ENCODE measurements around the gene SH2D4B.

The SH2D4B gene

DNA sequence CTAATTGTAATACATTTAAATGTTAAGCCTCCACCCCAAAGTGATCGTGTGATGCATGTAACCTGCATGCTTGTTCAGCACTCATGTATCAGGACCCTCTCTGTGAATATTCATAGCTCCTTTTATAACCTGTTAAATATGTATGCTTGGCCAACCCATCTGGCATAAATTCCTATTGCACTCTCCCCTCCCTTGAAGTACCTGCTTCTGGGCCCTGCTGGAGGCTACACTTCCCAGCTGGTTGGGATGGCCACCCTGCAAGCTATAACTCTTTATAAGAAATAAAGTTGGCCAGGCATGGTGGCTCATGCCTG, 149.7 kb downstream of the SH2D4B start:
- DNase-seq (ENCODE audit: low read depth) = no peak
- no peak overlapping the region for H3K4me3 ChIP-seq (ENCODE audit: low read length)
- TF ChIP-seq, protein P1, sequence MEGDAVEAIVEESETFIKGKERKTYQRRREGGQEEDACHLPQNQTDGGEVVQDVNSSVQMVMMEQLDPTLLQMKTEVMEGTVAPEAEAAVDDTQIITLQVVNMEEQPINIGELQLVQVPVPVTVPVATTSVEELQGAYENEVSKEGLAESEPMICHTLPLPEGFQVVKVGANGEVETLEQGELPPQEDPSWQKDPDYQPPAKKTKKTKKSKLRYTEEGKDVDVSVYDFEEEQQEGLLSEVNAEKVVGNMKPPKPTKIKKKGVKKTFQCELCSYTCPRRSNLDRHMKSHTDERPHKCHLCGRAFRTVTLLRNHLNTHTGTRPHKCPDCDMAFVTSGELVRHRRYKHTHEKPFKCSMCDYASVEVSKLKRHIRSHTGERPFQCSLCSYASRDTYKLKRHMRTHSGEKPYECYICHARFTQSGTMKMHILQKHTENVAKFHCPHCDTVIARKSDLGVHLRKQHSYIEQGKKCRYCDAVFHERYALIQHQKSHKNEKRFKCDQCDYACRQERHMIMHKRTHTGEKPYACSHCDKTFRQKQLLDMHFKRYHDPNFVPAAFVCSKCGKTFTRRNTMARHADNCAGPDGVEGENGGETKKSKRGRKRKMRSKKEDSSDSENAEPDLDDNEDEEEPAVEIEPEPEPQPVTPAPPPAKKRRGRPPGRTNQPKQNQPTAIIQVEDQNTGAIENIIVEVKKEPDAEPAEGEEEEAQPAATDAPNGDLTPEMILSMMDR (conservative IDR thresholded peaks at IDR 0.05; ENCODE audit: low read depth, low read length) = no peak

DNA sequence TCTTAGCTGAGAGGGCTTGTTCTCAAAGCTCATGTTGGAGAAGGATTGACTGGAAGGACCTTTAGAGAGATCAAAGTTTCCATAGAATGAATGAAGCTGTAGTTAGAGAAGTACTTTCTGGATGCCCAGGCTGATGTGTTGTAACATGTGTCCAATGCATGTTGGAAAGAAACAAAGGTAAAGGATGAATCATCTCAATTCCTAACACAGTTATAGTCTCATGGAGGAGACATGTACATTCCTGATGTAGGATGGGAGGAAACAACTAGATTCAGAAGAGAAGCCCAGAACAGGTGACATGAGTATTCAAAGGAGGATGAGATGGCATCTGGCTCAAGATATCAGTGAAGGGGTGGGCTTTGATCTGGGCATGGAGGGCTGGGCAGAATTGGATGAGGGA, 152.7 kb downstream of the SH2D4B start:
- TF ChIP-seq, protein P1 (conservative IDR thresholded peaks at IDR 0.05; ENCODE audit: low read depth, low read length) = no peak
- DNase-seq (ENCODE audit: low read depth) = no peak

GRCh38 chr10:80691441-80691840, 153.7 kb downstream of the SH2D4B start:
- no peak overlapping the region for H3K4me3 ChIP-seq (ENCODE audit: low read length)
- no peak for DNase-seq (ENCODE audit: low read depth)
- TF ChIP-seq, protein P1 (conservative IDR thresholded peaks at IDR 0.05; ENCODE audit: low read depth, low read length) = no peak

More for the DNA sequence above, 152.7 kb downstream of the SH2D4B start:
- H3K4me3 ChIP-seq (ENCODE audit: low read length) = no peak overlapping the region

GRCh38 chr10:80693565-80693964, 155.9 kb downstream of the SH2D4B start:
- no peak overlapping the region for H3K4me3 ChIP-seq (ENCODE audit: low read length)
- DNase-seq (ENCODE audit: low read depth) = no peak
- TF ChIP-seq, protein P1 (conservative IDR thresholded peaks at IDR 0.05; ENCODE audit: low read depth, low read length) = no peak

- TF ChIP-seq, protein P1 (conservative IDR thresholded peaks at IDR 0.05; ENCODE audit: low read depth, low read length) = no peak
- DNase-seq (ENCODE audit: low read depth) = no peak
- H3K4me3 ChIP-seq (ENCODE audit: low read length) = no peak overlapping the region
Measured at GRCh38 chr10:80694930-80695329, 157.2 kb downstream of the SH2D4B start.
